Endometrial microvascular endothelial cells (primary cell): ENCODE results near the gene RCAN1. TPM values are rescaled to one million over a fixed set of nuclear protein-coding genes. Genes with fewer than 3 reads are reported as not detected.

ENCODE experiments used
- in situ Hi-C: cut with HindIII; loops from 2 replicates; pipeline ENCODE4 v1.10.0; 2017; ENCODE audit warnings: low sequenced_read_pairs, low pct_unique_long_range_greater_than_20kb; ENCODE audit errors: inconsistent ontology term
- total RNA-seq: library from RNA; depleted of rRNA; stranded (reverse); fragments of >200 nt; gene quantifications from one replicate; pipeline ENCODE4 v1.2.3, GENCODE V29; 2015; ENCODE audit errors: inconsistent ontology term

Gene RCAN1
- total RNA-seq, result 27.2 TPM

GRCh38 chr21:34614628-34615486 lies at the start of gene RCAN1:
TSS of gene RCAN1 (minus strand) at chr21:34615113. CDS start at chr21:34615011, 102 bp downstream.
- in situ Hi-C loops, result no loop called here

- in situ Hi-C loops, result no loop called here
Observed at GRCh38 chr21:34661848-34662247, 46.9 kb upstream of the RCAN1 start.

DNA sequence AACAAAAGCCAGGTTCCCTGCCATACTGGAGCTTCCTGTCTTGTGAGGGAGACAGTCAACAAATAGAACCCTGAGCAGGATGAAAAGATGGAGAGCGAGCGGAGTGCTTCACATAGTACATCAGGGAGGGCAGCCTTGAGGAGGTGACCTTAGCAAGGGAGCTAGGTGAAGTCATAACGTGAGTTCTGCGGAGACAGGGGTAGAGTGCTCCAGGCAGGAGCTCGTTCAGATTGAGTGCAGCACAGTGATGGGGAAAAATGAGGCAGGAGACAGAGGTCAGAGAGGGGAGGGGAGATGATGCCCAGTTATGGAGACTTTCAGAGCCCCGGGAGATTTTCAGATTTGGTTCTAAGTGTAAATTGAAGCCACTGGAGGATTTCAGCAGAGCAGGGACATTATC lies 38.6 kb upstream of the RCAN1 start:
- in situ Hi-C loops, result no loop called here

- in situ Hi-C loops, result no loop called here
Observed at GRCh38 chr21:34651642-34652041, 36.7 kb upstream of the RCAN1 start.

GRCh38 chr21:34650861-34651431 lies 36.0 kb upstream of the RCAN1 start:
- in situ Hi-C loops, result no loop called here

DNA sequence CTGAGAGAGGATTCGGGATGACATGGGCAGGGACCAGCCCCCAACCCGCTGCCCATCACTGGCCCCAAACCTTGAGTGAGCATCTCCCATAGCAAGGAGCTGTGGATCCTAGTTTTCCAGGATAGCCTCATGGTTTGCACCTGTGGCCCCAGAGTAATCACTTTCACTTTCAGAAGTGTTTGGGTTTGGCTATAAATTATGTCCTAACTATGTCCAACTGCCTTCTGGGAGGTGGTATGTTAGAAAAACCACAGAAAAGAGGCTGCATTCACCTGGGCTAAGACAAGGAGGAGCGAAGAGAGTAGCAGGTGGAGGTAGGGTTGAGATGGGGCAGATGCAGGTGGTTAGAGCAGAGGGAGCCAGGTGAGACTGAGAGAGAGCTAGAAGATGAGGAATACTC lies 34.5 kb upstream of the RCAN1 start:
- in situ Hi-C loops, result no loop called here

DNA sequence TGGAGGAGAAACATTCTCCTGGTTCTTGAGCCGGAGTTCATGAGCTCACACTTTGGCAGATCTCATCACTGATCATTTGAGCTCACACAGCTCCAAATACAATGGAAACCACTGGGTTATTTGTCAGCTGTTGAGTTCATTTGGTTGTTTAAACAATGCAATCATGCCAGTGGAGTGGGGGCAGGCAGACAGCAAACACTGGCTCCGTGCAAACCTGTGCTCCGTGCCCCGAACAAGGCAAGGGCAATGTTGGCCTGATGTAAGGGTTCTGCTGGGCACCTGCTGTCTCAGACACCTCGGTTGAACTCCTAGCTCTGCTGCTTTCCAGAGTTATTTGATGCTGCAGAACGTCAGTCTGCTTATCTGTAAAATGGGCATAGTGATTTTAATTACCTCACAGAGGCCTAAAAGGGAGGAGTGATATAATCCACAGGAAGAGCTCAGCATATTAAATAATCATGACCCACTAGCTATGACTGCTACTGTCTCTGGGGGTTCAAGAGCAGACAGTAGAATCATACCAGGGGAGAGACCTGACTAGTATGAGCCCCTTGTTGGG lies 33.9 kb upstream of the RCAN1 start:
- in situ Hi-C loops, result no loop called here

DNA sequence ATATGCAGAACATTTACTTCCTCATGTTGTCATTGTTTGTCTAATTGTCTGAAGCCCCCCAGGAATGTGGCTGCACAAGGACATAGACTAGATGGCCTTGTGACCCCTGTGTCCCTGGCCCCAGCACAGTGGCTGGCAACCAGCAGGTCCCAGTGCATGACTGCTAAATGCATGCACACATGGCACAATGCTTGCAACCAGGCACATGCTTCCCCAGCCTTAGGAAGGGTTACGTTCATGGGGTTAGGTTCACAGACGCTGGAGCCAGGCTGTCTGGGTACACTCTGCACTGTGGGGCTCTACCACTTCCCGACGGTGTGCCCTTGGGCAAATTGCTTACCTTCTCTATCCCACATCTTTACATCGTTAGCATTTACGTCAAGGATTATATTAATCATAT lies 32.6 kb upstream of the RCAN1 start:
- in situ Hi-C loops, result no loop called here

GRCh38 chr21:34644825-34645224 lies 29.9 kb upstream of the RCAN1 start:
- in situ Hi-C loops, result no loop called here

GRCh38 chr21:34642211-34643075 lies 27.5 kb upstream of the RCAN1 start:
- in situ Hi-C loops, result no loop called here

- in situ Hi-C loops, result no loop called here
Observed at GRCh38 chr21:34640858-34641257, 25.9 kb upstream of the RCAN1 start.

- in situ Hi-C loops, result no loop called here
Observed at GRCh38 chr21:34639882-34640788, 25.2 kb upstream of the RCAN1 start.

DNA sequence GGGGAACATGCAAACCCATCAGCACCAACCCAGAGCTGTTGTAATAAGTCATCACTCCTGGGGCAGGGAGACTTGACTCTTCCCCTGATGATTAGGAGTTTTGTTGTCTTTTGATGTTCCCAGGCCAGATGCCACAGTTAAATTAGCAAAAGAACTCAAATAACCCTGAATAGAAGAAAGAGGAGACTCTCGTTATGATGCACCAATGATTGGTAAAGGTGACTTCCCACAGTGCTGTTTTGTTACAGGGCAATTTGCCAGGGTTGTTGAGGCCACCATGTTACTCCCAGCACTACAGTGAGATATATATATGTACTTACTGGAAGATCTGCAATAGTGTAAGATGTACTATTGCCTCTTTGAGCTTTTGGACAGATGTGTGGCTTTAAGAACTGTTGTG lies 24.3 kb upstream of the RCAN1 start:
- in situ Hi-C loops, result no loop called here

DNA sequence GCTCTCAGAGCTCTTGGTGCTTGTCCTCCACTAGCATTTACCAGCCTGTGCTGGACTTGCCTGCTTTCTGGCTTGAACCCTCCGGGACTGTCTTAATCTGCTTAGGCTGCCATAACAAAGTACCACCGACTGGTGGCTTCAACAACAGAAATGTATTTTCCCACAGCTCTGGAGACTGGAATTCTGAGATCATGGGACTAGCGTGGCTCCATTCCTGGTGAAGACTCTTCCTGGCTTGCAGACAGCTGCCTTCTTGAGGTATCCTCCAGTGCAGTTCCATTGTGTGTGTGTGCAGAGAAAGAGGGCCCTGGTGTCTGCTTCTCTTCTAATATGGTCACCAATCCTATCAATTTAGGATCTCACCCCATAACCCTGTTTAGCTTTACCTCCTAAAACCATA lies 22.0 kb upstream of the RCAN1 start:
- in situ Hi-C loops, result no loop called here

GRCh38 chr21:34635307-34635706 lies 20.4 kb upstream of the RCAN1 start:
- in situ Hi-C loops, result no loop called here

GRCh38 chr21:34632498-34632897 lies 17.6 kb upstream of the RCAN1 start:
- in situ Hi-C loops, result no loop called here

DNA sequence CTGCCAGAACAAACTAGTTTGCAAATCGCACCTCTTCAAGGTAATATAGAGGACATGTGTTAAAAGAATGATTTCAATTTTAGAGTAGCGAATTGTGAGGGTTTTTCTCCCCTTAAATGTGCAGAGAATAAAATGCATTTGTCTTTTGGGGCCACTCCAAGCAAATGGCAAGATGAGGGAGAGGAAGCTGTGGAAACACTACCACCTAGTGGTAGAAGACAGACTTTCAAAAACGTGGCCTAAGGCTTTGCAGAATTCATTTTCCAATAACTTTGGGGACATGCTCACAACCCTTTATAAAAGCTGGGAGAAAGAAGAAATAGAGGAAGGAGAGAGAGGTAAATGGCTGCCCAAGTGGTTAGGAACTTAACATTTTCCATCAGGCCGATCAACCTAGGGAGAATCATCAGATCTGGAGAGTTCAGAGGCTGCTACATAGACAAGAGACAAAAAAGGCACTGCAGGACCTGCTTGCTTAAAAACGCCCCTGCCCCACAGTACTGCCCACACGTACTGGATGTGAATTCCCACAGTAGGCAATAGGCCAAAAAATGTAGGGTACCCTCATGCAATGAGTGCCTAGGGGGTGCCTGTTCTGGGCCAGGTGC lies 15.7 kb upstream of the RCAN1 start:
- in situ Hi-C loops, result no loop called here

DNA sequence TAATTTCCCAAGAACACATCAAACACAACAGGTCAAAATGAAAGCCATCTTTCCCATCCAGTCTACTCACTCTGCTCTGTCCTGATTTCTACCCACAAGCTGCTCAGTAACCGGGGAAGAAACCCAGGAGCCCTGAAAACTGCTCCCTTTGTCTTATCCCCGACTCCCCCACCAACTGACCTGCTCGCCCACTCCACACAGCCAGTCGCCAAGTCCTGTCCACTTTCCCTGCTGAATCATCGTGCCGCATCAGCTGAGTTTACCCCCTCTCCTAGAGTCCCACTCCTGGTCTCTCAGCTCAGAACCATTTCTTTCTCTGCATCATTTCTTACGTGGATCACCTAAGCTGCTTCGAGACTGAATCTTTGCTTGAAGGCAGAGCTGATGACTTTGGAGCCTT lies 11.2 kb upstream of the RCAN1 start:
- in situ Hi-C loops, result no loop called here
